ENCODE measurements around the gene NAGS.
"Not testable (repeated sequence)": the region's sequence is repeated elsewhere in the genome, so short reads cannot be mapped to it uniquely, and the experiment has no call there.

The NAGS gene

GRCh38 chr17:44004077-44004760 is at the start of gene NAGS:
TSS of gene NAGS (plus strand) at chr17:44004622. CDS start at chr17:44004664, 42 bp downstream.
- no peak for DNase-seq

- no peak for DNase-seq
These were observed 48.2 kb upstream of the NAGS start for GRCh38 chr17:43956222-43956621.

GRCh38 chr17:43958748-43959352 is 45.6 kb upstream of the NAGS start:
- no peak for DNase-seq

- DNase-seq: not testable (repeated sequence)
These were observed 43.1 kb upstream of the NAGS start for GRCh38 chr17:43961292-43961691.

GRCh38 chr17:43961954-43962353 is 42.5 kb upstream of the NAGS start:
- DNase-seq: no peak

GRCh38 chr17:43962479-43962878 is 41.9 kb upstream of the NAGS start:
- DNase-seq: no peak

GRCh38 chr17:43966276-43966675 is 38.1 kb upstream of the NAGS start:
- no peak for DNase-seq

GRCh38 chr17:43967251-43967875 is 37.1 kb upstream of the NAGS start:
- no peak for DNase-seq

GRCh38 chr17:43970366-43970765 is 34.1 kb upstream of the NAGS start:
- no peak for DNase-seq

GRCh38 chr17:43971436-43971835 is 33.0 kb upstream of the NAGS start:
- DNase-seq: not testable (repeated sequence)

GRCh38 chr17:43972444-43973212 is 31.8 kb upstream of the NAGS start:
- not testable (repeated sequence) for DNase-seq

- no peak for DNase-seq
These were observed 29.8 kb upstream of the NAGS start for GRCh38 chr17:43974382-43975266.

GRCh38 chr17:43975898-43976297 is 28.5 kb upstream of the NAGS start:
- no peak for DNase-seq

- DNase-seq: no peak
These were observed 27.2 kb upstream of the NAGS start for GRCh38 chr17:43976963-43977837.

GRCh38 chr17:43978078-43978477 is 26.3 kb upstream of the NAGS start:
- DNase-seq: no peak

- DNase-seq: no peak
These were observed 25.4 kb upstream of the NAGS start for GRCh38 chr17:43979011-43979410.

GRCh38 chr17:43979671-43980070 is 24.8 kb upstream of the NAGS start:
- no peak for DNase-seq

- DNase-seq: no peak
These were observed 22.3 kb upstream of the NAGS start for GRCh38 chr17:43982171-43982570.

- DNase-seq: no peak
These were observed 21.3 kb upstream of the NAGS start for GRCh38 chr17:43983196-43983514.

GRCh38 chr17:43983515-43984411 is 20.7 kb upstream of the NAGS start:
- DNase-seq: no peak

- no peak for DNase-seq
These were observed 19.9 kb upstream of the NAGS start for GRCh38 chr17:43984521-43984920.

Data from NCI-H2171 (cell line).